GM21825 (cell line): ENCODE measurements around the gene SLC5A10.
"Not testable (repeated sequence)": the region's sequence is repeated elsewhere in the genome, so short reads cannot be mapped to it uniquely, and the experiment has no call there.

ENCODE experiments used
- ATAC-seq: cut with Tn5 transposase; IDR thresholded peaks from one replicate; pipeline ENCODE4 v1.9.1; 2021; ENCODE audit warnings: mild to moderate bottlenecking, moderate library complexity; ENCODE audit not compliant: unreplicated experiment

Gene SLC5A10

GRCh38 chr17:19036186-19036585 lies 84.2 kb downstream of the SLC5A10 start:
- ATAC-seq, result not testable (repeated sequence)

- ATAC-seq, result not testable (repeated sequence)
These were observed 85.6 kb downstream of the SLC5A10 start for GRCh38 chr17:19037547-19037946.

DNA sequence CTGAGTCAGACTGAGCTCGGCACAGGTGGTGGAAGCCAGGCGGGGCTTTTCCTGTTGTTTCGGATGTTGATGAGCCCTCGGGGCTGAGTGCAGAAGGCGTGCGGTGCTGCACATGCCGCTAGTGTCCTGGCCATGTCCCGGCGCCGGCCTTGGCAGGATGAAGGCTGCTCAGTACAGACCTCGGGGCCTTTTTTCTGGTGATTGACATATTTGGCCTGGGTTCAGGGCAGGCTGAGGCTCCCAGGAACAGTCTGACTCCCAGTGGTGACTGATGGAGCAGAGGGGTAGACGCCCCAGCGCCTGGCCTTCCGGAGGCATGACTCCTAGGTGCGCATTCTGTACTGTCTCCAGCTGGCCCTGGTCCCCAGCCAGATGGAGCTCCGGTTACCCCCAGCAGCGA lies 86.0 kb downstream of the SLC5A10 start:
- not testable (repeated sequence) for ATAC-seq

DNA sequence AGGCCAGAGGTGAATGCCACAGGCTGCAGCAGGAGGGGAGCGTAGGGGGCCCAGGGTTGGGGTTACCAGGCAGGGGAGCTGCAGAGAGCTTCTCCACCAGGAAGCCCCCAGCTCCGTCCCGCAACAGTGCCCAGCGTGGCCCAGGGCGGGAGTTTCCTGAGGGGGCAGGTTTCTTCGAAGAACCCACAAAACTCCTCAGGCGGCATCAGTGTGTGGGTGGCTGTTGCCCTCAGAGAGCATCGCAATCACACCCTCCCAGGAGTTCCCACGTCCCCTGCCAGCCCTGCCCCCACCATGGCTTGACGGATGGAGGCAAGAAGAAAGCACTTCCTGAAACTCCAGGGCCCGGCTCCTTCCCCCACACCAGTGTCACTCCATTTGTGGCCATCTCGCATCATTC lies 86.8 kb downstream of the SLC5A10 start:
- peak; percentile 22 for ATAC-seq

GRCh38 chr17:19040350-19040749 lies 88.4 kb downstream of the SLC5A10 start:
- ATAC-seq, result not testable (repeated sequence)

DNA sequence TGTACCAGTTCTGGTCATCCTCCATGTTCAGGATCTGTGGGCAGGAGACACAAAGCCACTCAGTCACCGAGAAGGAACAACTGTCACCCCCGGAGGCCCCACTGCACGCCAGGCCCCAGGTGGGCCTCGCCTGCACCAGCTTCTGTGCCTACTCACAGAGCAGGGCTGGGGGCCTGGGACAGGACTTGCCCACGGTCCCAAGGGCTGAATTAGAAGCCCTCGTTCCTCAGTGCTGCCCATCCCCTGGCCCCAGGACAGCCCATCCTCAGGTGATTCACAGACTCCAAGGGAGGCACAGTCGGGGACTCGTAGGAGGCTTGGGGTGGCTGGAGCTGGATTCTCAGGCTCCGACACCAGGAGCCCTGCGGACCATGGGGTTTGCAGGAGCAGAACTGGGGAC lies 89.9 kb downstream of the SLC5A10 start:
- not testable (repeated sequence) for ATAC-seq

- ATAC-seq, result not testable (repeated sequence)
These were observed 90.4 kb downstream of the SLC5A10 start for GRCh38 chr17:19042369-19042768.

DNA sequence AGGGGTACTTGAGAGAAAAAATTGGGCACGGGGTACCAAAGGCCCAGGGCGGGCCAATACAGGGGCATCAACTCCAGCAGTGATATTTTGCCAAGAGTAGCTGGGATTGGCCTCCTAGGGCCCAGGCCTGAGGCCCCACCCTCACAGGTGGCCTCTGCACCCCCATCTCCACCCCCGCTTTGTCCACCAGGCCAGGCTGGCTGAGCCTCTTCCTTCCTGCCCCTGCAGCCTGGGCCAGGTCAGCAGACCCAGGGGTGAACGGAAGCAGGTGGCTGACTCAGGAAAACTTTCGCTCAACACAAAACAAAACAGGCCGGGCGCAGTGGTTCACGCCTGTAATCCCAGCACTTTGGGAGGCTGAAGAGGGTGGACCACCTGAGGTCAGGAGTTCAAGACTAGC lies 91.1 kb downstream of the SLC5A10 start:
- ATAC-seq, result peak; percentile 21

- ATAC-seq, result not testable (repeated sequence)
These were observed 92.7 kb downstream of the SLC5A10 start for GRCh38 chr17:19044643-19045042.

DNA sequence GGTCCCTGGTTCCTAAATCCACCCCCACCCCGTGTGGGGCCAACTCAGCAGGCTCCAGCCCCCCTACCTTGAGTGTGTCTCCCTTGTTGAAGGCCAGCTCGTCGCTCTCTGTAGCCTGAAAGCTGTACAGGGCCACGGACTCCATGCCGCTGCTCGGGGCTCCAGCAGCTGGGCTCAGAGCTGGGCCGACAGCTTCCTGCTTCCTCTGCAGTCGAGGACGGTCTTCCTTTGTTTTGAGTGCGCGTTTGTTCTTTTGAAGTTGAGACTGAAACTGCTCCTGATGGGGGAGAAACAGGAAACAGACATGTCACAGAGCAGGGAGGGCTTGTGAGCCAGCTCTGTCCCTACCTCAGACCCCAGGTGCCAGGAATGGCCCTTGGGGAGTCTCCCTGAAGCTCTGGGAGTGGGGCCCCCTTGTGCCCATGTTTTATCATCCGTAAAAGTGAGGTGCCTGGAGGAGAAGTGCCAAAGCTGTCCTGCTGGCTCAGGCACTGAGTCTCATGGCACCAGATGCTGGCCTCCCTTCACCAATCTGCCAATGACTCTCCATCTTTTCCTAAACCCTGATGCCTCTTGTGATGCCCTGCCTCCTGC lies 94.9 kb downstream of the SLC5A10 start, which contains the start of gene GRAP:
Gene GRAP, minus strand, starts transcription at position 176 of the 594 bp plus-strand sequence. Its CDS starts 31 bp downstream, at position 145.
- ATAC-seq, result not testable (repeated sequence)

- not testable (repeated sequence) for ATAC-seq
These were observed 95.5 kb downstream of the SLC5A10 start for GRCh38 chr17:19047510-19047909.

DNA sequence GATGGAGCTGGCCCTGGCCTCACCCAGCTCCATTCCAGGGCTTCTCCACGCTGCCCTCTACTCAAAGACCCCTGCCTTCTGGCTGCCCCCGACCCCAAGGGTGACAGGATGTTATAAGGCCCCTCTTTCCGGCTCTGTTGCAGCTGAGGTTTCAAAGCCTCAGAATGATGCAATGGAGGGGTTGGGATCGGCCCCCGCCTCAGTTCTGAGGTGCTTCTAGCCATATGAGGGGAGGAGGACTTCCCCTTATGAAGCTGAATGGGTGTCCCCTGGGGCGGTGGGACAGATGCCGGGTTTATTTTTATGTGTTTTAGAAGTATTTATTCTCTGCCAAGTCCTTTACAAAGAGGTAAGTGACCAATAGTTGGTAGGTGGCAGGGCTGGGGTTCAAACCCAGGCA lies 96.9 kb downstream of the SLC5A10 start:
- not testable (repeated sequence) for ATAC-seq

- peak; percentile 60 for ATAC-seq
These were observed 103.5 kb downstream of the SLC5A10 start for GRCh38 chr17:19055447-19055846.

GRCh38 chr17:19062009-19062717 lies 110.2 kb downstream of the SLC5A10 start:
- peak; percentile 24 for ATAC-seq

GRCh38 chr17:19062718-19063325 lies 110.9 kb downstream of the SLC5A10 start:
- ATAC-seq, result peak; percentile 71

GRCh38 chr17:19063326-19063956 lies 111.5 kb downstream of the SLC5A10 start:
- ATAC-seq, result peak; percentile 21

- ATAC-seq, result not testable (repeated sequence)
These were observed 112.4 kb downstream of the SLC5A10 start for GRCh38 chr17:19064378-19064777.

DNA sequence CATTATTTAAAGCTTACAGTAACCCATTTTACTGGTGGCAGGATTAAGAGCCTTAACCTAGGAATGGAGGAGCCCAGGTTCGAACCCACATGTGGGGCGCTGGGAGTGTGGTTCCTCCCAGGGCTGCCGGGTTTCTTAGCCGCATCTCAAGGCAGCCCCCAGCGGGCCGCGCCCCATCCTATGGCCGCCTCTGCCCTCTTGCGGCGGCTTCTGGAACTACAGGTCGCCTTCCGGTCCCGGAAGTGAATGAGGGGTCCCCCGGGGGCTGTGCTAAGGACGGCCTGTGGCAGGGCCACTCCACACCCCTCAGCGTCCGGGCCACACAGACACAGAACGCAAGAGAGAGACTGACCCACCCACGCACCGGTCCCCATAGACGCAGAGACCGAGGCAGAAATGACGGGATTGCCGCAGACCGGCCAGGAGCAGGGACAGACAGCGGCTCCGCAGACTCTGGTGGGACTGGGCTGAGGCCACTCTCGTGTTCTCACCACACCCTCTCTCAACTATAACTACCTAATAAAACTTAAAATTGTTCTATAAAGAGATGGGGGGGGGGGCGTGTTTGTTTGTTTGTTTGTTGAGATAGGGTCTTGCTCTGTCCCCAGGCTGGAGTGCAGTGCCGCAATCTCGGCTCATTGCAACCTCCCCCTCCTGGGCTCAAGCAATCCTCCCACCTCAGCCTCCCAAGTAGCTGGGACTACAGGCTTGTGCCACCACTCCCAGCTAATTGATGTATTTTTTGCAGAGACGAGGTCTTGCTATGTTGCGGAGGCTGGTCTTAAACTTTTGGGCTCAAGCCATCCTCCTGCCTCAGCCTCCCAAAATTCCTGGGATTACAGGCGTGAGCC lies 118.6 kb downstream of the SLC5A10 start:
- peak; percentile 88 for ATAC-seq
